Prostate gland (tissue), 2 donors: ENCODE measurements around the gene ELOVL2. TPM values are rescaled to one million over a fixed set of nuclear protein-coding genes. Genes with fewer than 3 reads are reported as not detected.

ENCODE experiments used
- DNase-seq: peaks from one replicate; pipeline ENCODE4 v3.0.0-alpha.2; 2019; ENCODE audit warnings: low spot score
- H3K27ac ChIP-seq, 2 donors: fragments of 200-600 bp; sonication (generic); 2 replicates each; pipeline ENCODE4 v1.5.1; 2017 to 2019
- H3K27me3 ChIP-seq: fragments of 200-600 bp; sonication (generic); replicated peaks from 2 replicates; pipeline ENCODE4 v1.5.1; 2019; ENCODE audit not compliant: insufficient read depth
- H3K36me3 ChIP-seq, 2 donors: fragments of 200-600 bp; sonication (generic); 1 replicate in 1 of 2; 2 replicates in 1 of 2; pipeline versions ENCODE4 v1.5.1 to v1.8.1; 2017 to 2019
- H3K4me1 ChIP-seq: fragments of 200-600 bp; sonication (generic); replicated peaks from 2 replicates; pipeline ENCODE4 v1.5.1; 2019
- H3K4me3 ChIP-seq, 2 donors: fragments of 200-600 bp; sonication (generic); 2 replicates each; pipeline ENCODE4 v1.5.1; 2017 to 2019
- H3K9me3 ChIP-seq: fragments of 200-600 bp; sonication (generic); 2 replicates; pipeline ENCODE4 v1.5.1; 2017
- POLR2A ChIP-seq: fragments of 450-650 bp; IDR thresholded peaks from one replicate; pipeline ENCODE4 v1.6.1; 2016; ENCODE audit warnings: antibody characterized with exemption, mild to moderate bottlenecking
- POLR2AphosphoS5 ChIP-seq: sonication (generic); formaldehyde crosslinking; IDR thresholded peaks from one replicate; pipeline ENCODE4 v1.6.1; 2017; ENCODE audit warnings: antibody characterized with exemption
- WGBS: methylation state at CpG from one replicate; pipeline ENCODE4 v1.1.5; 2018; 5-methylcytosine and 5-hydroxymethylcytosine counted together
- intact Hi-C: fragments of 100-400 bp; cut with DNase I; formaldehyde crosslinking; loops from one replicate; pipeline ENCODE4 v1.14.2; 2022
- total RNA-seq, 2 donors: library from RNA; depleted of rRNA; stranded (reverse); fragments of >200 nt; gene quantifications; one replicate each; pipeline ENCODE4 v1.1.0, GENCODE V29; 2016
- TF ChIP-seq, protein P1 (sequence below), 4 experiments: fragments of 200-600 bp in 2 of 4; fragments of 450-650 bp in 2 of 4; sonication (generic) in 2 of 4; IDR thresholded peaks; 1 replicate in 3 of 4; 2 replicates in 1 of 4; pipeline ENCODE4 v1.5.1; 2016 to 2019; ENCODE audit warnings: antibody characterized with exemption in 4 of 4, mild to moderate bottlenecking in 2 of 4, moderate library complexity in 2 of 4

Gene ELOVL2
- total RNA-seq, 2 donors from 2014 or later, result 15.5 to 17.9 TPM

DNA sequence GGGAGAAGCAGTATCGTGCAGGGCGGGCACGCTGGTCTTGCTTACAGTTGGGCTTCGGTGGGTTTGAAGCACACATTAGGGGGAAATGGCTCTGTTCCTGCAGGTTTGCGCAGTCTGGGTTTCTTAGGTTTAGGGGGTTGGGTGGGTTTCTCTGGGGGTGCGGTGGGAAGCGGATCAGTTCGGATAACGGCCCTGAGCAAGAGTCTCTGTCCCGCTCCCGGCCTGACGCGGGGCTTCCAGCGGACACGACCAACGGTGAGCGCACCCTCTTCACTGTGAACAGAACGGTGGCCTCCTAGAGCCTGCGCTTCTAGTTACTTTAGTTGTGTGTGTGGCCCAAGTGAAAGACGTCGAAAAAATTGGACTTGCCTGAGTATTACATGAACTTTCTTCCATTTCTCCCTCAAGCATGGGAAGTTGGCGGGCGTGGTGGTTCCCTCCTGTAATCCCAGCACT, 635 bp upstream of the ELOVL2 start:
- H3K27ac ChIP-seq, result no peak overlapping the region
- H3K36me3 ChIP-seq, result no peaks in the 10 kb centered on the region
- no peak for DNase-seq
- intact Hi-C loops, result no loop called here
- peak overlapping the region; percentile 48 to 59 for H3K4me3 ChIP-seq
- H3K27me3 ChIP-seq, result no peaks in the 10 kb centered on the region
- H3K9me3 ChIP-seq, result no peaks in the 10 kb centered on the region
- no peak for TF ChIP-seq POLR2A
- TF ChIP-seq, protein P1, sequence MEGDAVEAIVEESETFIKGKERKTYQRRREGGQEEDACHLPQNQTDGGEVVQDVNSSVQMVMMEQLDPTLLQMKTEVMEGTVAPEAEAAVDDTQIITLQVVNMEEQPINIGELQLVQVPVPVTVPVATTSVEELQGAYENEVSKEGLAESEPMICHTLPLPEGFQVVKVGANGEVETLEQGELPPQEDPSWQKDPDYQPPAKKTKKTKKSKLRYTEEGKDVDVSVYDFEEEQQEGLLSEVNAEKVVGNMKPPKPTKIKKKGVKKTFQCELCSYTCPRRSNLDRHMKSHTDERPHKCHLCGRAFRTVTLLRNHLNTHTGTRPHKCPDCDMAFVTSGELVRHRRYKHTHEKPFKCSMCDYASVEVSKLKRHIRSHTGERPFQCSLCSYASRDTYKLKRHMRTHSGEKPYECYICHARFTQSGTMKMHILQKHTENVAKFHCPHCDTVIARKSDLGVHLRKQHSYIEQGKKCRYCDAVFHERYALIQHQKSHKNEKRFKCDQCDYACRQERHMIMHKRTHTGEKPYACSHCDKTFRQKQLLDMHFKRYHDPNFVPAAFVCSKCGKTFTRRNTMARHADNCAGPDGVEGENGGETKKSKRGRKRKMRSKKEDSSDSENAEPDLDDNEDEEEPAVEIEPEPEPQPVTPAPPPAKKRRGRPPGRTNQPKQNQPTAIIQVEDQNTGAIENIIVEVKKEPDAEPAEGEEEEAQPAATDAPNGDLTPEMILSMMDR (IDR thresholded peaks at IDR 0.05), result no peak
- no peak for TF ChIP-seq POLR2AphosphoS5
- 31% methylated on average over 23 of the region's 23 CpGs for WGBS
- H3K4me1 ChIP-seq, result no peaks in the 10 kb centered on the region

DNA sequence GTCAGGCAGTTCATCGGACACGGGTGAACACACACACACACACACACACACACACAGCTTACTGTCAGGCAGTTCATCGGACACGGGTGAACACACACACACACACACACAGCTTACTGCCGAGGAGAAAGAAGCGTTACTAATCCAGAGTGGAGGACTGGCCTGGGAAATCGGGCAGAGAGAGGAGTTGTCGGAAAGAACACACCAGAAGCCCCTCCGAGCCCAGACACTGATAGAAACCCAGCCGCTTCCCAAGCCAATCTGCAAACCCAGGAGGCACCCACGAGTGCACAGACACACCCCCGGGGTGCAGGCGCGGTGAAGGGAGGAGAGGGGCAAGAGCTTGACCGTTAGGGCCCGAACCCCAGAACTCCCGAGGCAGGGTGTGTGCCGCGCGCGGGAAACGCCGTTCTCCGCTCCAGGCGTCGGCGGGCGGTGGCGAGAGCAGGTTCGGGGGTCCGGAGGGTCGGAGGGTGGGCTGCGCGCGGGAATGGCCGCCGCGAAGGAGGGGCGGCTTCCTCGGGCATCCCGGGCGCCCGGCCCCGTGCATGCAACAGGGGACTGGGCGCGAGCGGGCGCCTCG, 636 bp downstream of the ELOVL2 start:
- WGBS, result 9% methylated on average over 17 of the region's 49 CpGs
- DNase-seq, result no peak
- intact Hi-C loops, result no loop called here
- Histone ChIP-seq H3K36me3 (no peaks in the 10 kb centered on the region), H3K4me3 (peak overlapping the region; percentile 48 to 59), H3K9me3 (no peaks in the 10 kb centered on the region), H3K27ac (peak overlapping the region in 1 of 2 donors; percentile 28), H3K27me3 (no peaks in the 10 kb centered on the region), H3K4me1 (no peaks in the 10 kb centered on the region)
- TF ChIP-seq, protein P1 (IDR thresholded peaks at IDR 0.05), result no peak
- TF ChIP-seq POLR2A (no peak), POLR2AphosphoS5 (no peak)

DNA sequence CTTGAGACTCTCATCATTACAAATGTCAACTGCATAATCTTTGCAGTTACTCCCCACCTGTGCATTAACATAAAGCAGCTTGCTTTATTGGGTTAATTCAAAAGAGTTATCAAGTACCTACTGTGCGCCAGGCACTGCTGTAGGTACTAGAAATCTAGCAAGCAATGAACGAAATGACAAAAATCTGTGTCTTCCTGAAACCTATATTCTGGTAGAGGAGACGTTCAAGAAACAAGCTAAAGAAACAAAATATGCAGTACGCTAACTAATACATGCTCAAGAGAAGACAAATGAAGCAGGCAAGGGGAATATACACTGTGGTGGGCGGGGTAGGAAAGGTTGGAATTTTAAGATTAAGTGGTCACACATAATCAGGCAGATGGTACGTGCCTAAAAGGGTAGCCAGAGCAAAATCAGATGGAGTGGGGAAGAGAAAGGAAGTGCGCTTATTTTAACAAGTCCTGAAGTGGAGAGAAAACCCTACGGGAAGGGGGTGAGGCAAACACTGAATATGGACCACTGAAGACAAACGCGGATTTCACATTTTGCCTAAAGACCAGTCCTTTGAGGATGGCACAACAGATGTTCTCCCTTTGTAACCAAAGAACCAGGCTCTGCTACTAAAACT, 1.2 kb downstream of the ELOVL2 start:
- intact Hi-C loops, result no loop called here
- Histone ChIP-seq H3K4me3 (no peak overlapping the region), H3K27me3 (no peaks in the 10 kb centered on the region), H3K27ac (no peak overlapping the region), H3K9me3 (no peaks in the 10 kb centered on the region), H3K36me3 (no peaks in the 10 kb centered on the region), H3K4me1 (no peaks in the 10 kb centered on the region)
- DNase-seq, result no peak
- 41% methylated on average over 10 of the region's 10 CpGs for WGBS
- TF ChIP-seq, protein P1 (IDR thresholded peaks at IDR 0.05), result no peak

DNA sequence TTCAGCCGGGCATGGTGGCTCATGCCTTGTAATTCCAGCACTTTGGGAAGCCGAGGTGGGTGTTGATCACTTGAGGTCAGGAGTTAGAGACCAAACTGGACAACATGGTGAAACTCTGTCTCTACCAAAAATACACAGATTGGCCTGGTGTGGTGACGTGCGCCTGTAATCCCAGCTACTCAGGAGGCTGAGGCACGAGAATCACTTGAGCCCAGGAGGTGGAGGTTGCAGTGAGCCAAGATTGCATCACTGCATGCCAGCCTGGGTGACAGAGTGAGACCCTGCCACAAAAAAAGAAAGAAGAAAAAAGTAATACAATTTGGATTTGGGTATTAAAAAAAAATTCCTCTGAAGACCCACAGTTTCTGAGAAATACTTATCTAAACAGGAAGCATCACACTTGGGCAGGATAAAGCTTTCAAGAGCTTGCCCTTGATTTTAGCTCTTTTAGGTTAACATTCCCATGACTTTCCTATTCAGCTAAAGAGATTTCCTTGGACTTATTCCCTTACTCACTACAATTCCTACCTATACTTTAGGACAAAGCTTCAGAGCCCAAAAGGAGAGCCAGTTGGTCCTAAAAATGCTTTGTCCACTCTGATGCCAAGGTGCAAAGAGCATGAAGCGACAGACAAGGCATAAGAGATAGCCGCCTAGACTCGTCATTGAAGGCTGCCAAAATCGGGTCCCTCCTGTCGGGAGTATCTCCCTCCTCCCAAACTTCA, 1.9 kb downstream of the ELOVL2 start:
- H3K9me3 ChIP-seq, result no peaks in the 10 kb centered on the region

More for the DNA sequence above, 1.9 kb downstream of the ELOVL2 start:
- no peak overlapping the region for H3K27ac ChIP-seq
- no peaks in the 10 kb centered on the region for H3K27me3 ChIP-seq
- no peak for DNase-seq
- WGBS, result 65% methylated on average over 10 of the region's 10 CpGs
- intact Hi-C loops, result no loop called here
- TF ChIP-seq POLR2AphosphoS5 (no peak), POLR2A (no peak)
- TF ChIP-seq, protein P1 (IDR thresholded peaks at IDR 0.05), result no peak
- no peak overlapping the region for H3K4me3 ChIP-seq
- H3K4me1 ChIP-seq, result no peaks in the 10 kb centered on the region
- no peaks in the 10 kb centered on the region for H3K36me3 ChIP-seq
